Vagina (tissue), 2 donors: ENCODE results near the gene ADCY9.

Experiments
- POLR2AphosphoS5 ChIP-seq, 2 donors: sonication (generic); formaldehyde crosslinking; IDR thresholded peaks; one replicate each; pipeline ENCODE4 v1.9.0; 2017; ENCODE audit warnings: antibody characterized with exemption in 2 of 2, mild to moderate bottlenecking in 2 of 2, low read depth in 1 of 2; ENCODE audit not compliant: insufficient read depth in 1 of 2
- TF ChIP-seq, protein P1 (sequence below), 3 experiments: fragments of 450-650 bp in 2 of 3; fragments of 200-600 bp in 1 of 3; sonication (generic) in 1 of 3; IDR thresholded peaks; one replicate each; pipeline ENCODE4 v1.5.1; 2017 to 2019; ENCODE audit warnings: antibody characterized with exemption in 3 of 3, mild to moderate bottlenecking in 2 of 3, moderate library complexity in 2 of 3

DNA sequence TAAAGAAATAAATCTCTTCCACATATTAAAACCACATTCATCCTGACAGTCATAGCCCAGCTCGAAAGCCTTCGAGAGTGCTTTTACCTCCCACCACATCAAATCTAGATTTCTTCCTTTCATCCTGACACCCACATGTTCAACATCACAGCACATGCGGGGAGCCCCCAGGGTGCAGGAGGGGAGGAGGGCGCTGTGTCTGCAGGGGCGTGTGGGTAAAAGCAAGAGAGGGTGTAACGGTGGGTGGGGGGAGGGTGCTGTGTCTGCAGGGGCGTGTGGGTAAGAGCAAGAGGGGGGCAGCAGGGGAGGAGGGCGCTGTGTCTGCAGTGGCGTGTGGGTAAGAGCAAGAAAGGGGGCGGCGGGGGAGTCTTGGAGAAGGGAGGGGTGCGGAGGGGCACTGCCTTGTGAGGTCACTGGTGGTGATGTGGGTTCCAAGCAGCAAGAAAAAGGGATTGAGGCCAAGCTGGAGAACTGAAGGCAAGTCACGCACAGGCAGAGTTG is 34.7 kb downstream of the ADCY9 start:
- TF ChIP-seq, protein P1, sequence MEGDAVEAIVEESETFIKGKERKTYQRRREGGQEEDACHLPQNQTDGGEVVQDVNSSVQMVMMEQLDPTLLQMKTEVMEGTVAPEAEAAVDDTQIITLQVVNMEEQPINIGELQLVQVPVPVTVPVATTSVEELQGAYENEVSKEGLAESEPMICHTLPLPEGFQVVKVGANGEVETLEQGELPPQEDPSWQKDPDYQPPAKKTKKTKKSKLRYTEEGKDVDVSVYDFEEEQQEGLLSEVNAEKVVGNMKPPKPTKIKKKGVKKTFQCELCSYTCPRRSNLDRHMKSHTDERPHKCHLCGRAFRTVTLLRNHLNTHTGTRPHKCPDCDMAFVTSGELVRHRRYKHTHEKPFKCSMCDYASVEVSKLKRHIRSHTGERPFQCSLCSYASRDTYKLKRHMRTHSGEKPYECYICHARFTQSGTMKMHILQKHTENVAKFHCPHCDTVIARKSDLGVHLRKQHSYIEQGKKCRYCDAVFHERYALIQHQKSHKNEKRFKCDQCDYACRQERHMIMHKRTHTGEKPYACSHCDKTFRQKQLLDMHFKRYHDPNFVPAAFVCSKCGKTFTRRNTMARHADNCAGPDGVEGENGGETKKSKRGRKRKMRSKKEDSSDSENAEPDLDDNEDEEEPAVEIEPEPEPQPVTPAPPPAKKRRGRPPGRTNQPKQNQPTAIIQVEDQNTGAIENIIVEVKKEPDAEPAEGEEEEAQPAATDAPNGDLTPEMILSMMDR (IDR thresholded peaks at IDR 0.05): no peak
- no peak for TF ChIP-seq POLR2AphosphoS5 (IDR thresholded peaks at IDR 0.05; ENCODE audit: insufficient read depth in 1 of 2, low read depth in 1 of 2)
